Measurements from ENCODE around the gene ATG16L1. TPM values are rescaled to one million over a fixed set of nuclear protein-coding genes. Genes with fewer than 3 reads are reported as not detected.

Gene ATG16L1
- total RNA-seq, 1 donor from 2014 or later, result 26.6 TPM

- Histone ChIP-seq H3K27ac (peak overlapping the region; percentile 79), H3K36me3 (peaks cover 18% of the 10 kb centered on the region), H3K4me3 (peak overlapping the region; percentile 91), H3K4me1 (peaks cover 16% of the 10 kb centered on the region), H3K27me3 (no peaks in the 10 kb centered on the region), H3K9me3 (no peaks in the 10 kb centered on the region)
- DNase-seq (no peak), ATAC-seq (no peak)
- intact Hi-C loops (cut with DNase I), result loop anchor here (10.0 kb wide), 1 partner anchor 406 kb away; no protein-coding TSS in a partner anchor
- TF ChIP-seq CTCF (IDR thresholded peaks at IDR 0.05), result no peak
Measured at GRCh38 chr2:233250985-233251305, 528 bp upstream of the ATG16L1 start.

GRCh38 chr2:233252227-233252626 is 754 bp downstream of the ATG16L1 start:
- H3K27me3 ChIP-seq, result no peaks in the 10 kb centered on the region
- peaks cover 30% of the 10 kb centered on the region for H3K36me3 ChIP-seq
- no peak for TF ChIP-seq CTCF (IDR thresholded peaks at IDR 0.05)
- H3K27ac ChIP-seq, result peak overlapping the region; percentile 86
- peak overlapping the region; percentile 91 for H3K4me3 ChIP-seq
- peaks cover 16% of the 10 kb centered on the region for H3K4me1 ChIP-seq
- ATAC-seq, result no peak
- DNase-seq, result no peak
- H3K9me3 ChIP-seq, result no peaks in the 10 kb centered on the region
- intact Hi-C loops (cut with DNase I), result loop anchor here (10.0 kb wide), 1 partner anchor 407 kb away; no protein-coding TSS in a partner anchor

GRCh38 chr2:233255151-233255550 is 3.7 kb downstream of the ATG16L1 start:
- no peak for TF ChIP-seq CTCF (IDR thresholded peaks at IDR 0.05)
- H3K27me3 ChIP-seq, result no peaks in the 10 kb centered on the region
- H3K36me3 ChIP-seq, result peaks cover 60% of the 10 kb centered on the region
- intact Hi-C loops (cut with DNase I), result loop anchor here (10.0 kb wide), 1 partner anchor 410 kb away; no protein-coding TSS in a partner anchor
- no peaks in the 10 kb centered on the region for H3K9me3 ChIP-seq
- peaks cover 16% of the 10 kb centered on the region for H3K4me1 ChIP-seq
- DNase-seq (no peak), ATAC-seq (no peak)
- H3K4me3 ChIP-seq, result no peak overlapping the region
- no peak overlapping the region for H3K27ac ChIP-seq

GRCh38 chr2:233256048-233256447 is 4.6 kb downstream of the ATG16L1 start:
- peaks cover 16% of the 10 kb centered on the region for H3K4me1 ChIP-seq
- H3K4me3 ChIP-seq, result no peak overlapping the region
- no peak overlapping the region for H3K27ac ChIP-seq
- H3K27me3 ChIP-seq, result no peaks in the 10 kb centered on the region
- TF ChIP-seq CTCF (IDR thresholded peaks at IDR 0.05), result no peak
- DNase-seq (no peak), ATAC-seq (no peak)
- peaks cover 69% of the 10 kb centered on the region for H3K36me3 ChIP-seq
- no peaks in the 10 kb centered on the region for H3K9me3 ChIP-seq
- intact Hi-C loops (cut with DNase I), result loop anchor here (10.0 kb wide), 1 partner anchor 411 kb away; no protein-coding TSS in a partner anchor

GRCh38 chr2:233258211-233258610 is 6.7 kb downstream of the ATG16L1 start:
- no peak for TF ChIP-seq CTCF (IDR thresholded peaks at IDR 0.05)
- no peaks in the 10 kb centered on the region for H3K27me3 ChIP-seq
- intact Hi-C loops (cut with DNase I), result loop anchor here (10.0 kb wide), 1 partner anchor 413 kb away; no protein-coding TSS in a partner anchor
- no peaks in the 10 kb centered on the region for H3K9me3 ChIP-seq
- no peak overlapping the region for H3K4me3 ChIP-seq
- H3K4me1 ChIP-seq, result peaks cover 8% of the 10 kb centered on the region
- H3K27ac ChIP-seq, result no peak overlapping the region
- ATAC-seq (no peak), DNase-seq (no peak)
- H3K36me3 ChIP-seq, result peaks cover 90% of the 10 kb centered on the region

GRCh38 chr2:233259730-233260129 is 8.3 kb downstream of the ATG16L1 start:
- ATAC-seq, result no peak
- H3K27ac ChIP-seq, result no peak overlapping the region
- DNase-seq, result no peak
- no peaks in the 10 kb centered on the region for H3K27me3 ChIP-seq
- intact Hi-C loops (cut with DNase I), result loop anchor here (10.0 kb wide), 1 partner anchor 415 kb away; no protein-coding TSS in a partner anchor
- TF ChIP-seq CTCF (IDR thresholded peaks at IDR 0.05), result no peak
- H3K4me1 ChIP-seq, result no peaks in the 10 kb centered on the region
- peaks cover 93% of the 10 kb centered on the region for H3K36me3 ChIP-seq
- no peak overlapping the region for H3K4me3 ChIP-seq
- H3K9me3 ChIP-seq, result no peaks in the 10 kb centered on the region
